ENCODE data around the gene EXOC3.
"Not testable (repeated sequence)": the region's sequence is repeated elsewhere in the genome, so short reads cannot be mapped to it uniquely, and the experiment has no call there.

EXOC3 gene
- total RNA-seq = 75.2 to 113 (median 96.5) reads per million in 9 experiments

GRCh38 chr5:442335-443238 is at the start of gene EXOC3:
Gene EXOC3 (plus strand): TSS chr5:443176. CDS start chr5:446206, 3,030 bp downstream.
- peak within 1 kb of the TSS; percentile 91 to 97 for H3K27ac Mint-ChIP-seq
- H3K36me3 Mint-ChIP-seq (ENCODE audit: insufficient read depth) = peaks cover 36% of the 10 kb centered on the region
- DNase-seq (peak; percentile 64 to 75 (median 67)), ATAC-seq (replicated peaks) (peak; percentile 90)
- H3K4me1 Mint-ChIP-seq (ENCODE audit: low read depth in 2 of 2) = peaks cover 26 to 35% of the 10 kb centered on the region in 2 donors
- no peaks in the 10 kb centered on the region for H3K9me3 Mint-ChIP-seq
- H3K4me3 Mint-ChIP-seq = peak within 1 kb of the TSS; percentile 91 to 98
- H3K27me3 Mint-ChIP-seq = peaks cover 0 to under 1% of the 10 kb centered on the region in 2 donors

GRCh38 chr5:393846-394275 is 49.1 kb upstream of the EXOC3 start:
- Mint-ChIP-seq H3K36me3 (ENCODE audit: insufficient read depth) (peaks cover 3% of the 10 kb centered on the region), H3K4me3 (no peak overlapping the region), H3K4me1 (ENCODE audit: low read depth in 2 of 2) (peaks cover 10 to 15% of the 10 kb centered on the region in 2 donors), H3K27ac (peak overlapping the region in 1 of 2 donors; percentile 39), H3K9me3 (no peaks in the 10 kb centered on the region), H3K27me3 (no peaks in the 10 kb centered on the region)
- DNase-seq (no peak), ATAC-seq (replicated peaks) (no peak)

GRCh38 chr5:394671-395155 is 48.3 kb upstream of the EXOC3 start:
- Mint-ChIP-seq H3K9me3 (no peaks in the 10 kb centered on the region), H3K4me3 (no peak overlapping the region), H3K27me3 (peaks cover 0 to 4% of the 10 kb centered on the region in 2 donors), H3K4me1 (ENCODE audit: low read depth in 2 of 2) (peaks cover 10 to 15% of the 10 kb centered on the region in 2 donors), H3K27ac (no peak overlapping the region), H3K36me3 (ENCODE audit: insufficient read depth) (peaks cover 3% of the 10 kb centered on the region)
- no peak for ATAC-seq (replicated peaks)
- no peak for DNase-seq

- Mint-ChIP-seq H3K4me3 (no peak overlapping the region), H3K4me1 (ENCODE audit: low read depth in 2 of 2) (peaks cover 10 to 15% of the 10 kb centered on the region in 2 donors), H3K27ac (no peak overlapping the region), H3K27me3 (peaks cover 3 to 11% of the 10 kb centered on the region in 2 donors), H3K36me3 (ENCODE audit: insufficient read depth) (peaks cover 3% of the 10 kb centered on the region), H3K9me3 (no peaks in the 10 kb centered on the region)
- ATAC-seq (replicated peaks) (no peak), DNase-seq (no peak)
Observed at GRCh38 chr5:395156-395920, 47.6 kb upstream of the EXOC3 start.

GRCh38 chr5:395921-396530 is 47.0 kb upstream of the EXOC3 start:
- DNase-seq (no peak), ATAC-seq (replicated peaks) (no peak)
- peaks cover 8 to 18% of the 10 kb centered on the region in 2 donors for H3K27me3 Mint-ChIP-seq
- no peak overlapping the region for H3K4me3 Mint-ChIP-seq
- H3K9me3 Mint-ChIP-seq = no peaks in the 10 kb centered on the region
- H3K27ac Mint-ChIP-seq = no peak overlapping the region
- H3K36me3 Mint-ChIP-seq (ENCODE audit: insufficient read depth) = no peaks in the 10 kb centered on the region
- H3K4me1 Mint-ChIP-seq (ENCODE audit: low read depth in 2 of 2) = peaks cover 10 to 14% of the 10 kb centered on the region in 2 donors

GRCh38 chr5:396531-396961 is 46.4 kb upstream of the EXOC3 start:
- Mint-ChIP-seq H3K27ac (no peak overlapping the region), H3K4me1 (ENCODE audit: low read depth in 2 of 2) (peaks cover 10 to 12% of the 10 kb centered on the region in 2 donors)
- DNase-seq = no peak

GRCh38 chr5:398141-398474 is 44.9 kb upstream of the EXOC3 start:
- H3K4me1 Mint-ChIP-seq (ENCODE audit: low read depth in 2 of 2); ATAC-seq (replicated peaks); H3K27ac Mint-ChIP-seq; DNase-seq; H3K4me3 Mint-ChIP-seq; H3K36me3 Mint-ChIP-seq (ENCODE audit: insufficient read depth); H3K9me3 Mint-ChIP-seq: not testable (repeated sequence)
- peaks cover 29 to 38% of the 10 kb centered on the region in 2 donors for H3K27me3 Mint-ChIP-seq

More at GRCh38 chr5:396531-396961, 46.4 kb upstream of the EXOC3 start:
- Mint-ChIP-seq H3K9me3 (no peaks in the 10 kb centered on the region), H3K27me3 (peaks cover 14 to 23% of the 10 kb centered on the region in 2 donors), H3K4me3 (no peak overlapping the region), H3K36me3 (ENCODE audit: insufficient read depth) (no peaks in the 10 kb centered on the region)
- ATAC-seq (replicated peaks) = no peak

GRCh38 chr5:398475-399295 is 44.3 kb upstream of the EXOC3 start:
- peaks cover 34 to 44% of the 10 kb centered on the region in 2 donors for H3K27me3 Mint-ChIP-seq

GRCh38 chr5:399296-400281 is 43.4 kb upstream of the EXOC3 start:
- H3K27me3 Mint-ChIP-seq = peaks cover 42 to 53% of the 10 kb centered on the region in 2 donors
- no peaks in the 10 kb centered on the region for H3K9me3 Mint-ChIP-seq
- H3K4me3 Mint-ChIP-seq = no peak overlapping the region
- DNase-seq (no peak), ATAC-seq (replicated peaks) (peak; percentile 45)
- no peaks in the 10 kb centered on the region for H3K36me3 Mint-ChIP-seq (ENCODE audit: insufficient read depth)
- H3K27ac Mint-ChIP-seq = peak overlapping the region in 1 of 2 donors; percentile 25
- H3K4me1 Mint-ChIP-seq (ENCODE audit: low read depth in 2 of 2) = no peaks in the 10 kb centered on the region

More at GRCh38 chr5:398475-399295, 44.3 kb upstream of the EXOC3 start:
- Mint-ChIP-seq H3K9me3 (no peaks in the 10 kb centered on the region), H3K4me3 (no peak overlapping the region), H3K36me3 (ENCODE audit: insufficient read depth) (no peaks in the 10 kb centered on the region), H3K4me1 (ENCODE audit: low read depth in 2 of 2) (no peaks in the 10 kb centered on the region), H3K27ac (no peak overlapping the region)
- DNase-seq (no peak), ATAC-seq (replicated peaks) (no peak)

GRCh38 chr5:400282-401145 is 42.5 kb upstream of the EXOC3 start:
- DNase-seq (no peak), ATAC-seq (replicated peaks) (no peak)
- no peak overlapping the region for H3K27ac Mint-ChIP-seq
- H3K4me3 Mint-ChIP-seq = no peak overlapping the region
- H3K4me1 Mint-ChIP-seq (ENCODE audit: low read depth in 2 of 2) = no peaks in the 10 kb centered on the region
- no peaks in the 10 kb centered on the region for H3K9me3 Mint-ChIP-seq
- H3K36me3 Mint-ChIP-seq (ENCODE audit: insufficient read depth) = no peaks in the 10 kb centered on the region
- H3K27me3 Mint-ChIP-seq = peaks cover 45 to 61% of the 10 kb centered on the region in 2 donors
